Measurements from ENCODE around the gene NRP2.

GRCh38 chr2:205786976-205787375 lies 104.7 kb downstream of the NRP2 start:
- TF ChIP-seq POLR2A (IDR thresholded peaks at IDR 0.05) (no peak), CTCF (IDR thresholded peaks at IDR 0.05 in 4 of 5, conservative IDR thresholded peaks at IDR 0.05 in 1 of 5) (no peak)

Measured in gastrocnemius medialis (tissue), 4 donors.